ENCODE data around the gene ONECUT2. TPM values are rescaled to one million over a fixed set of nuclear protein-coding genes. Genes with fewer than 3 reads are reported as not detected.
A peak's percentile ranks its signal among the peaks of the same experiment; 100 is the strongest.

The ONECUT2 gene
- total and polyA plus RNA-seq, 4 donors, result 1.8 to 5.7 (median 4.6) TPM

- no peak for DNase-seq (ENCODE audit: low spot score)
- Histone ChIP-seq H3K4me3 (ENCODE audit: low read depth in 1 of 3, low read length in 3 of 3) (peak overlapping the region in 1 of 3 donors; percentile 49), H3K4me1 (ENCODE audit: control insufficient read depth in 4 of 4, insufficient read depth in 4 of 4, low read length in 3 of 4) (peaks cover 0 to 31% (median 16%) of the 10 kb centered on the region in 4 donors), H3K9ac (ENCODE audit: low read depth in 1 of 2, low read length in 2 of 2) (peak overlapping the region; percentile 69 to 94), H3K27me3 (ENCODE audit: control insufficient read depth in 4 of 4, insufficient read depth in 4 of 4, low read length in 3 of 4) (no peaks in the 10 kb centered on the region), H3K9me3 (ENCODE audit: control insufficient read depth in 4 of 4, low read length in 3 of 4) (no peaks in the 10 kb centered on the region), H3K36me3 (ENCODE audit: control insufficient read depth in 4 of 4, insufficient read depth in 3 of 4, low read depth in 1 of 4, low read length in 3 of 4) (no peaks in the 10 kb centered on the region), H3K27ac (ENCODE audit: low read depth in 1 of 2, low read length in 2 of 2) (peak overlapping the region; percentile 79 to 87)
- WGBS, result 24% methylated on average over 10 of the region's 10 CpGs
- TF ChIP-seq HNF4G (IDR thresholded peaks at IDR 0.05) (no peak), TAF1 (conservative IDR thresholded peaks at IDR 0.05) (no peak)
- TF ChIP-seq, protein P1, sequence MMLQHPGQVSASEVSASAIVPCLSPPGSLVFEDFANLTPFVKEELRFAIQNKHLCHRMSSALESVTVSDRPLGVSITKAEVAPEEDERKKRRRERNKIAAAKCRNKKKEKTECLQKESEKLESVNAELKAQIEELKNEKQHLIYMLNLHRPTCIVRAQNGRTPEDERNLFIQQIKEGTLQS (IDR thresholded peaks at IDR 0.05), result no peak
Observed at GRCh38 chr18:57431002-57431382, 4.2 kb upstream of the ONECUT2 start.

DNA sequence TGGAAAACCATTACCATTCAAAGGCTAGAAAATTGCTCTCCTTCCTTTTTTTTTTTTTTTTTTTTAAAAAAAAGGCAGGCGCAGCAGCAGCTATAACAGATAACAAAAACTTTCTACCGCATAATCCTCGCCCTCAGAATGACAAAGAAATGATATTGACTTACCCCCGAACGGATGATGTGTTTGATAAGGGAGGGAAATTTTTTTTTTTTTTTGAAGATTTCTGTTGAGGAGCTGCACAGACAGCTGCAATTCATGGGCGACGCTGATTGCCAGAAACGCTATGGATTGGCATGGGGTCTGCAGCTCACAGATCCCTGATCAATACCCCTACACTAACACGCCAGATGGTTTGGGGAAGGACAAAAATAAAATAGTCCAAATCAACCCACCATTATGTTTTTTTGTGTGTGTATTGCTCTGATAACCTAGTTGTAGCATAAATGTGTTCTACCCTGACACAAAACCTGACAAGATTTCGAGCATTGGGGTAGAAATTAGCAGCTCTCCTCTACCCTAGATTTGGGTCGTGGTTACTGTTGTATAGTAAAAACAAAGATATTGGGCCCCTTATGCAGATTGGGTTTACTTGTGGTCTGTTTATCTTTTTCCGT is 3.6 kb upstream of the ONECUT2 start:
- DNase-seq (ENCODE audit: low spot score), result no peak
- Histone ChIP-seq H3K27me3 (ENCODE audit: control insufficient read depth in 4 of 4, insufficient read depth in 4 of 4, low read length in 3 of 4) (no peaks in the 10 kb centered on the region), H3K4me1 (ENCODE audit: control insufficient read depth in 4 of 4, insufficient read depth in 4 of 4, low read length in 3 of 4) (peaks cover 0 to 36% (median 17%) of the 10 kb centered on the region in 4 donors), H3K4me3 (ENCODE audit: low read depth in 1 of 3, low read length in 3 of 3) (no peak overlapping the region), H3K36me3 (ENCODE audit: control insufficient read depth in 4 of 4, insufficient read depth in 3 of 4, low read depth in 1 of 4, low read length in 3 of 4) (no peaks in the 10 kb centered on the region), H3K9ac (ENCODE audit: low read depth in 1 of 2, low read length in 2 of 2) (peak overlapping the region in 1 of 2 donors; percentile 72), H3K9me3 (ENCODE audit: control insufficient read depth in 4 of 4, low read length in 3 of 4) (no peaks in the 10 kb centered on the region), H3K27ac (ENCODE audit: low read depth in 1 of 2, low read length in 2 of 2) (peak overlapping the region; percentile 79 to 87)
- TF ChIP-seq JUND (IDR thresholded peaks at IDR 0.05), result no peak
- no peak for TF ChIP-seq NR2F2 (IDR thresholded peaks at IDR 0.05)
- no peak for TF ChIP-seq EGR1 (IDR thresholded peaks at IDR 0.05; ENCODE audit: low read depth in 2 of 2)
- TF ChIP-seq, protein P2, sequence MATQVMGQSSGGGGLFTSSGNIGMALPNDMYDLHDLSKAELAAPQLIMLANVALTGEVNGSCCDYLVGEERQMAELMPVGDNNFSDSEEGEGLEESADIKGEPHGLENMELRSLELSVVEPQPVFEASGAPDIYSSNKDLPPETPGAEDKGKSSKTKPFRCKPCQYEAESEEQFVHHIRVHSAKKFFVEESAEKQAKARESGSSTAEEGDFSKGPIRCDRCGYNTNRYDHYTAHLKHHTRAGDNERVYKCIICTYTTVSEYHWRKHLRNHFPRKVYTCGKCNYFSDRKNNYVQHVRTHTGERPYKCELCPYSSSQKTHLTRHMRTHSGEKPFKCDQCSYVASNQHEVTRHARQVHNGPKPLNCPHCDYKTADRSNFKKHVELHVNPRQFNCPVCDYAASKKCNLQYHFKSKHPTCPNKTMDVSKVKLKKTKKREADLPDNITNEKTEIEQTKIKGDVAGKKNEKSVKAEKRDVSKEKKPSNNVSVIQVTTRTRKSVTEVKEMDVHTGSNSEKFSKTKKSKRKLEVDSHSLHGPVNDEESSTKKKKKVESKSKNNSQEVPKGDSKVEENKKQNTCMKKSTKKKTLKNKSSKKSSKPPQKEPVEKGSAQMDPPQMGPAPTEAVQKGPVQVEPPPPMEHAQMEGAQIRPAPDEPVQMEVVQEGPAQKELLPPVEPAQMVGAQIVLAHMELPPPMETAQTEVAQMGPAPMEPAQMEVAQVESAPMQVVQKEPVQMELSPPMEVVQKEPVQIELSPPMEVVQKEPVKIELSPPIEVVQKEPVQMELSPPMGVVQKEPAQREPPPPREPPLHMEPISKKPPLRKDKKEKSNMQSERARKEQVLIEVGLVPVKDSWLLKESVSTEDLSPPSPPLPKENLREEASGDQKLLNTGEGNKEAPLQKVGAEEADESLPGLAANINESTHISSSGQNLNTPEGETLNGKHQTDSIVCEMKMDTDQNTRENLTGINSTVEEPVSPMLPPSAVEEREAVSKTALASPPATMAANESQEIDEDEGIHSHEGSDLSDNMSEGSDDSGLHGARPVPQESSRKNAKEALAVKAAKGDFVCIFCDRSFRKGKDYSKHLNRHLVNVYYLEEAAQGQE (IDR thresholded peaks at IDR 0.05), result no peak
- TF ChIP-seq SP1 (IDR thresholded peaks at IDR 0.05), result no peak
- WGBS, result 45% methylated on average over 12 of the region's 12 CpGs

DNA sequence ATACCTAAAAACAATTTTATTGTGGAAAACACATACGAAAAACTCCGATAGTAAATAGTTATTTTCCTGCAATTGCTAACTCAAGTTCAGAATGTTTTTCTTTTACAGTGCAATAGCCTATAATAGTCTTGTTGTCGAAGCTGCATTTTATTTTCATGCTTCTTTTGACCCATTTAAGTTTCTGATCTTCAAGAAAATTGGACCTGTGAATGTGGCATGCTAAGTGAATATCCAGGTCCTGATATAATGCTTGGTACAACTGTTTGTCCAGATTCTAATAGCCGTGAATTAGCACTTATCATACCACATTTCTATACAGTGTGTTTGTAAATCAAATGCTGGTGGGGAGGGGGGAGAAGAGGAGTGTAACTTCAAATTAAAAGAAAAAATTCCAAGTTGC is 3.0 kb upstream of the ONECUT2 start:
- Histone ChIP-seq H3K9ac (ENCODE audit: low read depth in 1 of 2, low read length in 2 of 2) (no peak overlapping the region), H3K27me3 (ENCODE audit: control insufficient read depth in 4 of 4, insufficient read depth in 4 of 4, low read length in 3 of 4) (no peaks in the 10 kb centered on the region), H3K27ac (ENCODE audit: low read depth in 1 of 2, low read length in 2 of 2) (no peak overlapping the region), H3K9me3 (ENCODE audit: control insufficient read depth in 4 of 4, low read length in 3 of 4) (no peaks in the 10 kb centered on the region), H3K36me3 (ENCODE audit: control insufficient read depth in 4 of 4, insufficient read depth in 3 of 4, low read depth in 1 of 4, low read length in 3 of 4) (no peaks in the 10 kb centered on the region), H3K4me1 (ENCODE audit: control insufficient read depth in 4 of 4, insufficient read depth in 4 of 4, low read length in 3 of 4) (peaks cover 0 to 40% (median 20%) of the 10 kb centered on the region in 4 donors), H3K4me3 (ENCODE audit: low read depth in 1 of 3, low read length in 3 of 3) (no peak overlapping the region)
- WGBS, result 64% methylated on average over 4 of the region's 4 CpGs
- DNase-seq (ENCODE audit: low spot score), result no peak
- TF ChIP-seq EGR1 (IDR thresholded peaks at IDR 0.05; ENCODE audit: low read depth in 2 of 2) (no peak), HNF4G (IDR thresholded peaks at IDR 0.05) (no peak), NR2F2 (IDR thresholded peaks at IDR 0.05) (no peak), YY1 (IDR thresholded peaks at IDR 0.05) (no peak), JUND (IDR thresholded peaks at IDR 0.05) (no peak), HNF4A (conservative IDR thresholded peaks at IDR 0.05) (no peak), ZBTB33 (IDR thresholded peaks at IDR 0.05) (no peak), CTCF (IDR thresholded peaks at IDR 0.05; ENCODE audit: low read depth, low read length, missing input control) (no peak), GABPA (IDR thresholded peaks at IDR 0.05 in 1 of 2, conservative IDR thresholded peaks at IDR 0.05 in 1 of 2) (no peak)
- TF ChIP-seq, protein P1 (IDR thresholded peaks at IDR 0.05), result no peak
- TF ChIP-seq, protein P2 (IDR thresholded peaks at IDR 0.05), result no peak
- TF ChIP-seq, protein P3, sequence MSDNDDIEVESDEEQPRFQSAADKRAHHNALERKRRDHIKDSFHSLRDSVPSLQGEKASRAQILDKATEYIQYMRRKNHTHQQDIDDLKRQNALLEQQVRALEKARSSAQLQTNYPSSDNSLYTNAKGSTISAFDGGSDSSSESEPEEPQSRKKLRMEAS (IDR thresholded peaks at IDR 0.05), result no peak
